Mesenchymal stem cell (in vitro differentiated cells and primary cell): ENCODE measurements around the gene MOB3B.

Experiments used
- DNase-seq: peaks from one replicate; pipeline ENCODE4 v3.0.0-alpha.2; 2013
- H2AFZ ChIP-seq: one replicate; pipeline ENCODE4 v1.6.1; 2013; ENCODE audit warnings: low read depth, mild to moderate bottlenecking, control low read depth, inconsistent platforms, low read length, moderate library complexity
- H2AK5ac ChIP-seq: 2 replicates; pipeline ENCODE4 v1.6.1; 2013; ENCODE audit warnings: low read length, moderate library complexity, mild to moderate bottlenecking, inconsistent platforms; ENCODE audit not compliant: severe bottlenecking
- H2BK120ac ChIP-seq: one replicate; pipeline ENCODE4 v1.6.1; 2013; ENCODE audit warnings: low read depth, mild to moderate bottlenecking, inconsistent platforms, low read length, moderate library complexity
- H2BK12ac ChIP-seq, 2 experiments: one replicate each; pipeline ENCODE4 v1.6.1; 2013; ENCODE audit warnings: inconsistent platforms in 2 of 2, low read length in 2 of 2, mild to moderate bottlenecking in 2 of 2, moderate library complexity in 2 of 2, control low read depth in 1 of 2
- H2BK15ac ChIP-seq: one replicate; pipeline ENCODE4 v1.6.1; 2013; ENCODE audit warnings: mild to moderate bottlenecking, low read depth, inconsistent platforms; ENCODE audit not compliant: poor library complexity, severe bottlenecking
- H2BK5ac ChIP-seq: 2 replicates; pipeline ENCODE4 v1.6.1; 2013; ENCODE audit warnings: low read depth, mild to moderate bottlenecking, low read length, control low read depth, inconsistent platforms; ENCODE audit not compliant: poor library complexity, severe bottlenecking
- H3K14ac ChIP-seq, 2 experiments: one replicate each; pipeline ENCODE4 v1.6.1; 2013; ENCODE audit warnings: inconsistent platforms in 2 of 2, low read length in 2 of 2, control low read depth in 1 of 2, mild to moderate bottlenecking in 1 of 2, moderate library complexity in 1 of 2
- H3K18ac ChIP-seq, 2 experiments: one replicate each; pipeline ENCODE4 v1.6.1; 2013; ENCODE audit warnings: inconsistent platforms in 2 of 2, low read length in 2 of 2, control low read depth in 1 of 2, low read depth in 1 of 2, mild to moderate bottlenecking in 1 of 2
- H3K23ac ChIP-seq, 2 experiments: one replicate each; pipeline ENCODE4 v1.6.1; 2013; ENCODE audit warnings: inconsistent platforms in 2 of 2, low read length in 2 of 2, mild to moderate bottlenecking in 2 of 2, moderate library complexity in 2 of 2, control low read depth in 1 of 2
- H3K27ac ChIP-seq: 2 replicates; pipeline ENCODE4 v1.5.1; 2013; ENCODE audit warnings: mild to moderate bottlenecking, moderate library complexity, low read length, control low read depth, inconsistent platforms; ENCODE audit not compliant: poor library complexity, severe bottlenecking
- H3K27me3 ChIP-seq, 2 experiments: 2 replicates each; pipeline versions ENCODE4 v1.6.1 to v1.7.0; 2013; ENCODE audit warnings: low read length in 2 of 2, mild to moderate bottlenecking in 2 of 2, moderate library complexity in 2 of 2, control low read depth in 1 of 2, inconsistent platforms in 1 of 2; ENCODE audit not compliant: control insufficient read depth in 1 of 2, insufficient read depth in 1 of 2
- H3K36me3 ChIP-seq, 2 experiments: 2 replicates each; pipeline versions ENCODE4 v1.6.1 to v1.7.0; 2013; ENCODE audit warnings: low read length in 2 of 2, control low read depth in 1 of 2, inconsistent platforms in 1 of 2, low read depth in 1 of 2, mild to moderate bottlenecking in 1 of 2; ENCODE audit not compliant: insufficient read depth in 2 of 2, control insufficient read depth in 1 of 2
- H3K4ac ChIP-seq, 2 experiments: one replicate each; pipeline ENCODE4 v1.6.1; 2013; ENCODE audit warnings: inconsistent platforms in 2 of 2, low read length in 2 of 2, mild to moderate bottlenecking in 2 of 2, moderate library complexity in 2 of 2, control low read depth in 1 of 2, low read depth in 1 of 2
- H3K4me1 ChIP-seq: 2 replicates; pipeline ENCODE4 v1.6.1; 2013; ENCODE audit warnings: low read depth, low read length, control low read depth; ENCODE audit not compliant: control insufficient read depth, insufficient read depth
- H3K4me2 ChIP-seq: 2 replicates; pipeline ENCODE4 v1.6.1; 2013; ENCODE audit warnings: low read length, mild to moderate bottlenecking, inconsistent platforms; ENCODE audit not compliant: poor library complexity, severe bottlenecking
- H3K4me3 ChIP-seq, 2 experiments: 2 replicates each; pipeline versions ENCODE4 v1.5.1 to v1.7.0; 2013; ENCODE audit warnings: low read length in 2 of 2, mild to moderate bottlenecking in 2 of 2, control low read depth in 1 of 2, low read depth in 1 of 2; ENCODE audit not compliant: insufficient read depth in 1 of 2
- H3K79me1 ChIP-seq: replicated peaks from 2 replicates; pipeline ENCODE4 v1.6.1; 2013; ENCODE audit warnings: mild to moderate bottlenecking, control low read depth, low read length, inconsistent platforms; ENCODE audit not compliant: poor library complexity, severe bottlenecking
- H3K9ac ChIP-seq: 2 replicates; pipeline ENCODE4 v1.7.0; 2013; ENCODE audit warnings: mild to moderate bottlenecking, low read length, moderate library complexity
- H3K9me3 ChIP-seq: 2 replicates; pipeline ENCODE4 v1.7.0; 2013; ENCODE audit warnings: mild to moderate bottlenecking, low read length; ENCODE audit not compliant: control insufficient read depth
- H4K8ac ChIP-seq: one replicate; pipeline ENCODE4 v1.6.1; 2013; ENCODE audit warnings: inconsistent platforms, mild to moderate bottlenecking, low read length, moderate library complexity
- H4K91ac ChIP-seq: one replicate; pipeline ENCODE4 v1.6.1; 2013; ENCODE audit warnings: mild to moderate bottlenecking, low read length, inconsistent platforms
- WGBS: methylation state at CpG from one replicate; pipeline ENCODE4 v1.1.7; 2013; ENCODE audit warnings: mixed read lengths; 5-methylcytosine and 5-hydroxymethylcytosine counted together

The MOB3B gene

GRCh38 chr9:27457445-27457844 lies 72.2 kb downstream of the MOB3B start:
- Histone ChIP-seq H4K91ac (no peak overlapping the region), H3K4me2 (no peak overlapping the region), H2AK5ac (no peak overlapping the region), H3K4me3 (no peak overlapping the region), H3K23ac (no peak overlapping the region), H4K8ac (no peak overlapping the region), H3K27me3 (no peaks in the 10 kb centered on the region), H2BK15ac (no peak overlapping the region), H3K4me1 (no peaks in the 10 kb centered on the region), H3K27ac (no peak overlapping the region), H3K18ac (no peak overlapping the region), H3K14ac (no peak overlapping the region), H2BK5ac (no peak overlapping the region), H2AFZ (no peak overlapping the region), H2BK120ac (no peak overlapping the region), H3K79me1 (no peaks in the 10 kb centered on the region), H3K9me3 (no peaks in the 10 kb centered on the region), H3K36me3 (no peaks in the 10 kb centered on the region), H3K9ac (no peak overlapping the region), H2BK12ac (no peak overlapping the region), H3K4ac (no peak overlapping the region)
- no peak for DNase-seq
- 74% methylated on average over 4 of the region's 4 CpGs for whole genome bisulfite sequencing

GRCh38 chr9:27453860-27454553 lies 75.6 kb downstream of the MOB3B start:
- DNase-seq, result no peak
- Histone ChIP-seq H2AFZ (no peak overlapping the region), H2BK120ac (no peak overlapping the region), H3K4ac (no peak overlapping the region), H3K18ac (no peak overlapping the region), H2AK5ac (no peak overlapping the region), H4K8ac (no peak overlapping the region), H2BK15ac (no peak overlapping the region), H2BK5ac (no peak overlapping the region), H3K9ac (no peak overlapping the region), H3K23ac (no peak overlapping the region), H3K9me3 (no peaks in the 10 kb centered on the region), H3K36me3 (no peaks in the 10 kb centered on the region), H2BK12ac (no peak overlapping the region), H4K91ac (no peak overlapping the region), H3K27ac (no peak overlapping the region), H3K4me1 (no peaks in the 10 kb centered on the region), H3K4me3 (no peak overlapping the region), H3K27me3 (no peaks in the 10 kb centered on the region), H3K4me2 (no peak overlapping the region), H3K79me1 (no peaks in the 10 kb centered on the region), H3K14ac (no peak overlapping the region)
- 84% methylated on average over 6 of the region's 6 CpGs for WGBS

GRCh38 chr9:27451207-27451797 lies 78.3 kb downstream of the MOB3B start:
- Histone ChIP-seq H3K9ac (no peak overlapping the region), H2BK5ac (no peak overlapping the region), H2AK5ac (no peak overlapping the region), H3K9me3 (no peaks in the 10 kb centered on the region), H3K27me3 (no peaks in the 10 kb centered on the region), H4K91ac (no peak overlapping the region), H3K4me1 (no peaks in the 10 kb centered on the region), H2AFZ (no peak overlapping the region), H3K18ac (no peak overlapping the region), H3K23ac (no peak overlapping the region), H3K79me1 (no peaks in the 10 kb centered on the region), H2BK120ac (no peak overlapping the region), H4K8ac (no peak overlapping the region), H3K14ac (no peak overlapping the region), H3K4me3 (no peak overlapping the region), H3K27ac (no peak overlapping the region), H2BK12ac (no peak overlapping the region), H3K36me3 (no peaks in the 10 kb centered on the region), H3K4me2 (no peak overlapping the region), H3K4ac (no peak overlapping the region), H2BK15ac (no peak overlapping the region)
- 84% methylated on average over 3 of the region's 3 CpGs for WGBS
- DNase-seq, result no peak

DNA sequence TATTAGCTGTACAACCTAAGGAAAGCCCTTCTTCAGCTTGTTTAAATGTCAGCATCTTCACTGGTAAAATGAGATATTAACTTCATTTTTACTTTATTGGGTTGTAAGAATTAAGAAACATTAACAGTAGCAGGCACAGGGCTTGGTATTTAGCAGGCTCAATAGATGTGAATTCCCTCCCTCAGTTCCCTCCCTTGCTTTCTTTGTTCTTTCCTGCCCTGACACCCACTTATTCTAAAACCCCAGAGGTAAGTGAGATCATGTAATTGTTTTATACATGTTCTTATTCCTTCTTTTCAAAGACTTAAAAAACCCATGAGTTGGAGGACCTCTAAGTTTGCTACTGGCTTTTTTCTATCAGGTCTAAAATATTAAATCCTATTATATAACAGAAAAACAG lies 78.9 kb downstream of the MOB3B start:
- H3K79me1 ChIP-seq, result no peaks in the 10 kb centered on the region
- no peak overlapping the region for H2BK12ac ChIP-seq
- H2BK15ac ChIP-seq, result no peak overlapping the region
- no peak overlapping the region for H2BK5ac ChIP-seq
- H3K4me3 ChIP-seq, result no peak overlapping the region
- no peak overlapping the region for H3K4me2 ChIP-seq
- H2AK5ac ChIP-seq, result no peak overlapping the region
- no peak overlapping the region for H3K4ac ChIP-seq
- H3K14ac ChIP-seq, result no peak overlapping the region
- H3K9me3 ChIP-seq, result no peaks in the 10 kb centered on the region
- no peak overlapping the region for H4K8ac ChIP-seq
- H3K18ac ChIP-seq, result no peak overlapping the region
- no peak overlapping the region for H3K23ac ChIP-seq
- no peak overlapping the region for H4K91ac ChIP-seq
- H3K9ac ChIP-seq, result no peak overlapping the region
- no peak overlapping the region for H2AFZ ChIP-seq
- no peak overlapping the region for H2BK120ac ChIP-seq
- DNase-seq, result no peak
- H3K27me3 ChIP-seq, result no peaks in the 10 kb centered on the region
- H3K27ac ChIP-seq, result no peak overlapping the region
- H3K4me1 ChIP-seq, result no peaks in the 10 kb centered on the region
- H3K36me3 ChIP-seq, result no peaks in the 10 kb centered on the region
